Gastrocnemius medialis (tissue), 4 donors: ENCODE measurements around the gene PRKAB1. TPM values are rescaled to one million over a fixed set of nuclear protein-coding genes. Genes with fewer than 3 reads are reported as not detected.

Experiments
- ATAC-seq, 2 donors: fragments of 150-250 bp; one replicate each; pipeline ENCODE4 v1.9.1; 2016
- DNase-seq, 2 donors: peaks; one replicate each; pipeline ENCODE4 v3.0.0-alpha.2; 2019
- H3K27ac ChIP-seq, 4 donors: fragments of 200-600 bp; sonication (generic); 1 replicate in 1 of 4; 2 replicates in 3 of 4; pipeline ENCODE4 v1.5.1; 2016 to 2018; ENCODE audit warnings: mild to moderate bottlenecking in 2 of 4, moderate library complexity in 1 of 4
- H3K27me3 ChIP-seq, 3 donors: fragments of 200-600 bp; sonication (generic) in 2 of 3; 1 replicate in 1 of 3; 2 replicates in 2 of 3; pipeline versions ENCODE4 v1.5.1 to v1.6.0; 2016 to 2019; ENCODE audit warnings: mild to moderate bottlenecking in 1 of 3, moderate library complexity in 1 of 3
- H3K36me3 ChIP-seq, 2 donors: fragments of 200-600 bp; sonication (generic) in 1 of 2; one replicate each; pipeline ENCODE4 v1.5.1; 2017 to 2018
- H3K4me1 ChIP-seq, 2 donors: fragments of 200-600 bp; sonication (generic) in 1 of 2; one replicate each; pipeline ENCODE4 v1.5.1; 2016 to 2017; ENCODE audit warnings: mild to moderate bottlenecking in 2 of 2
- H3K4me3 ChIP-seq, 4 donors: fragments of 200-600 bp; sonication (generic) in 3 of 4; 1 replicate in 1 of 4; 2 replicates in 3 of 4; pipeline ENCODE4 v1.5.1; 2016 to 2019; ENCODE audit warnings: mild to moderate bottlenecking in 2 of 4
- H3K9me3 ChIP-seq, 3 donors: fragments of 200-600 bp; sonication (generic) in 2 of 3; 1 replicate in 1 of 3; 2 replicates in 2 of 3; pipeline ENCODE4 v1.5.1; 2016 to 2019
- CTCF ChIP-seq, 5 experiments: fragments of 450-650 bp in 3 of 5; fragments of 200-600 bp in 2 of 5; sonication (generic) in 2 of 5; IDR thresholded peaks in 4 of 5; conservative IDR thresholded peaks in 1 of 5; 1 replicate in 4 of 5; 2 replicates in 1 of 5; pipeline ENCODE4 v1.5.1; 2016 to 2019; ENCODE audit warnings: antibody characterized with exemption in 5 of 5, mild to moderate bottlenecking in 3 of 5, moderate library complexity in 3 of 5
- POLR2A ChIP-seq, 2 donors: fragments of 450-650 bp; IDR thresholded peaks; one replicate each; pipeline ENCODE4 v1.6.1; 2017; ENCODE audit warnings: antibody characterized with exemption in 2 of 2, mild to moderate bottlenecking in 2 of 2, moderate library complexity in 2 of 2
- in situ Hi-C, 4 donors: fragments of 200-750 bp; cut with MboI; loops; one replicate each; pipeline versions ENCODE4 v1.15.0 to v1.8.0; 2017; ENCODE audit warnings: low sequenced_read_pairs in 4 of 4
- intact Hi-C: fragments of 100-400 bp; cut with DNase I; formaldehyde crosslinking; loops from one replicate; pipeline ENCODE4 v1.15.1; 2023; ENCODE audit warnings: low total_unique reads
- total RNA-seq, 4 donors: library from RNA; depleted of rRNA; stranded (reverse); fragments of >200 nt; gene quantifications; one replicate each; pipeline versions ENCODE4 v1.1.0 to v1.2.3, GENCODE V29; 2016

Gene PRKAB1
- total RNA-seq, 4 donors from 2014 or later: 7.1 to 21.0 (median 17.6) TPM

- in situ Hi-C loops: no loop called here
- DNase-seq (no peak), ATAC-seq (peak; percentile 20 to 55)
- Histone ChIP-seq H3K4me3 (no peak overlapping the region), H3K9me3 (no peaks in the 10 kb centered on the region), H3K4me1 (peaks cover 0 to 18% of the 10 kb centered on the region in 2 donors), H3K27me3 (no peaks in the 10 kb centered on the region), H3K27ac (peak overlapping the region in 3 of 4 donors; percentile 2 to 8 (median 4)), H3K36me3 (peaks cover 0 to 4% of the 10 kb centered on the region in 2 donors)
- intact Hi-C loops: no loop called here
- no peak for TF ChIP-seq CTCF (IDR thresholded peaks at IDR 0.05 in 4 of 5, conservative IDR thresholded peaks at IDR 0.05 in 1 of 5)
- no peak for TF ChIP-seq POLR2A (IDR thresholded peaks at IDR 0.05)
These were observed 43.0 kb upstream of the PRKAB1 start for GRCh38 chr12:119624966-119625365.

GRCh38 chr12:119627019-119627643 is 40.8 kb upstream of the PRKAB1 start:
- Histone ChIP-seq H3K36me3 (peaks cover 0 to 26% of the 10 kb centered on the region in 2 donors), H3K27ac (peak overlapping the region in 2 of 4 donors; percentile 29 to 50), H3K4me3 (no peak overlapping the region), H3K9me3 (no peaks in the 10 kb centered on the region), H3K27me3 (no peaks in the 10 kb centered on the region), H3K4me1 (peaks cover 7 to 40% of the 10 kb centered on the region in 2 donors)
- DNase-seq: no peak
- ATAC-seq: peak in 1 of 2 donors; percentile 42
- in situ Hi-C loops (no loop called here), intact Hi-C loops (no loop called here)
- TF ChIP-seq POLR2A (IDR thresholded peaks at IDR 0.05): no peak
- no peak for TF ChIP-seq CTCF (IDR thresholded peaks at IDR 0.05 in 4 of 5, conservative IDR thresholded peaks at IDR 0.05 in 1 of 5)

- H3K4me3 ChIP-seq: no peak overlapping the region
- in situ Hi-C loops: no loop called here
These were observed 40.2 kb upstream of the PRKAB1 start for GRCh38 chr12:119627686-119628085.

GRCh38 chr12:119630223-119630780 is 37.6 kb upstream of the PRKAB1 start:
- no peaks in the 10 kb centered on the region for H3K9me3 ChIP-seq
- H3K27ac ChIP-seq: peak overlapping the region in 2 of 4 donors; percentile 56 to 63
- DNase-seq: no peak
- no peak for TF ChIP-seq CTCF (IDR thresholded peaks at IDR 0.05 in 4 of 5, conservative IDR thresholded peaks at IDR 0.05 in 1 of 5)
- TF ChIP-seq POLR2A (IDR thresholded peaks at IDR 0.05): no peak
- no peak for ATAC-seq
- no peaks in the 10 kb centered on the region for H3K27me3 ChIP-seq
- H3K4me1 ChIP-seq: peaks cover 18 to 29% of the 10 kb centered on the region in 2 donors
- no peak overlapping the region for H3K4me3 ChIP-seq
- intact Hi-C loops (no loop called here), in situ Hi-C loops (no loop called here)
- H3K36me3 ChIP-seq: peaks cover 0 to 34% of the 10 kb centered on the region in 2 donors

More at GRCh38 chr12:119627686-119628085, 40.2 kb upstream of the PRKAB1 start:
- Histone ChIP-seq H3K36me3 (peaks cover 0 to 26% of the 10 kb centered on the region in 2 donors), H3K27ac (peak overlapping the region in 2 of 4 donors; percentile 29), H3K27me3 (no peaks in the 10 kb centered on the region), H3K9me3 (no peaks in the 10 kb centered on the region), H3K4me1 (peaks cover 10 to 40% of the 10 kb centered on the region in 2 donors)
- intact Hi-C loops: no loop called here
- ATAC-seq (no peak), DNase-seq (no peak)
- TF ChIP-seq CTCF (IDR thresholded peaks at IDR 0.05 in 4 of 5, conservative IDR thresholded peaks at IDR 0.05 in 1 of 5) (no peak), POLR2A (IDR thresholded peaks at IDR 0.05) (no peak)
